ENCODE results near the gene OXSR1.

OXSR1 gene

DNA sequence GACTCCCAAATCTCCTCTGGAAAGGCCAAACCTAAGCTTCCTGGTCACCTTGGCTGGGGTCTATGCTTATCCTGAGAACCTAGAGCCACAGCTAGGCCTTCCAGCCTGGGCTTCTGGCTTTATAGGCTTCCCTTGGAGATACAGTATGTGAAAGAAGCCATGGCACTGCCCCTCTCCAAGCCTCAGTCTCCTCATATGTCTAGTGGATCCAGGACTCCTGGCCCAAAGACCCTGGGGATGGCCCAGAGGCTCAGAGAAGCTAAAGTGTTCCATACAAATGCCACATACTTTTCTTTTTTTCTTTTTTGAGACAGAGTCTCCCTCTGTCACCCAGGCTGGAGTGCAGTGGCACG, 37.1 kb upstream of the OXSR1 start:
- Histone ChIP-seq H3K4me2 (ENCODE audit: low read length) (no peak overlapping the region), H3K4me1 (no peaks in the 10 kb centered on the region), H3K9me3 (ENCODE audit: control insufficient read depth, low read length) (no peaks in the 10 kb centered on the region), H3K79me2 (no peaks in the 10 kb centered on the region), H3K27ac (no peak overlapping the region), H3K4me3 (ENCODE audit: low read depth, low read length) (no peak overlapping the region), H3K9ac (no peak overlapping the region), H3K36me3 (ENCODE audit: control insufficient read depth, insufficient read depth, low read length) (no peaks in the 10 kb centered on the region), H3K27me3 (ENCODE audit: control insufficient read depth, insufficient read depth, low read length) (no peaks in the 10 kb centered on the region), H2AFZ (no peak overlapping the region)
- TF ChIP-seq, protein P1, sequence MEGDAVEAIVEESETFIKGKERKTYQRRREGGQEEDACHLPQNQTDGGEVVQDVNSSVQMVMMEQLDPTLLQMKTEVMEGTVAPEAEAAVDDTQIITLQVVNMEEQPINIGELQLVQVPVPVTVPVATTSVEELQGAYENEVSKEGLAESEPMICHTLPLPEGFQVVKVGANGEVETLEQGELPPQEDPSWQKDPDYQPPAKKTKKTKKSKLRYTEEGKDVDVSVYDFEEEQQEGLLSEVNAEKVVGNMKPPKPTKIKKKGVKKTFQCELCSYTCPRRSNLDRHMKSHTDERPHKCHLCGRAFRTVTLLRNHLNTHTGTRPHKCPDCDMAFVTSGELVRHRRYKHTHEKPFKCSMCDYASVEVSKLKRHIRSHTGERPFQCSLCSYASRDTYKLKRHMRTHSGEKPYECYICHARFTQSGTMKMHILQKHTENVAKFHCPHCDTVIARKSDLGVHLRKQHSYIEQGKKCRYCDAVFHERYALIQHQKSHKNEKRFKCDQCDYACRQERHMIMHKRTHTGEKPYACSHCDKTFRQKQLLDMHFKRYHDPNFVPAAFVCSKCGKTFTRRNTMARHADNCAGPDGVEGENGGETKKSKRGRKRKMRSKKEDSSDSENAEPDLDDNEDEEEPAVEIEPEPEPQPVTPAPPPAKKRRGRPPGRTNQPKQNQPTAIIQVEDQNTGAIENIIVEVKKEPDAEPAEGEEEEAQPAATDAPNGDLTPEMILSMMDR (IDR thresholded peaks at IDR 0.05), result no peak

GRCh38 chr3:38129058-38129457, 36.3 kb upstream of the OXSR1 start:
- TF ChIP-seq, protein P1 (IDR thresholded peaks at IDR 0.05), result no peak

GRCh38 chr3:38130631-38131065, 34.7 kb upstream of the OXSR1 start:
- Histone ChIP-seq H3K4me2 (ENCODE audit: low read length) (no peak overlapping the region), H3K4me3 (ENCODE audit: low read depth, low read length) (no peak overlapping the region), H3K4me1 (peaks cover 8% of the 10 kb centered on the region), H3K79me2 (peaks cover 8% of the 10 kb centered on the region), H3K9me3 (ENCODE audit: control insufficient read depth, low read length) (no peaks in the 10 kb centered on the region), H3K9ac (no peak overlapping the region), H2AFZ (no peak overlapping the region), H3K27me3 (ENCODE audit: control insufficient read depth, insufficient read depth, low read length) (no peaks in the 10 kb centered on the region), H3K27ac (no peak overlapping the region), H3K36me3 (ENCODE audit: control insufficient read depth, insufficient read depth, low read length) (no peaks in the 10 kb centered on the region)
- TF ChIP-seq, protein P1 (IDR thresholded peaks at IDR 0.05), result no peak

More at GRCh38 chr3:38129058-38129457, 36.3 kb upstream of the OXSR1 start:
- H3K79me2 ChIP-seq, result no peaks in the 10 kb centered on the region
- H3K36me3 ChIP-seq (ENCODE audit: control insufficient read depth, insufficient read depth, low read length), result no peaks in the 10 kb centered on the region
- no peak overlapping the region for H3K4me2 ChIP-seq (ENCODE audit: low read length)
- no peak overlapping the region for H3K4me3 ChIP-seq (ENCODE audit: low read depth, low read length)
- H3K9ac ChIP-seq, result no peak overlapping the region
- no peak overlapping the region for H2AFZ ChIP-seq
- H3K9me3 ChIP-seq (ENCODE audit: control insufficient read depth, low read length), result no peaks in the 10 kb centered on the region
- H3K4me1 ChIP-seq, result no peaks in the 10 kb centered on the region
- H3K27ac ChIP-seq, result no peak overlapping the region
- no peaks in the 10 kb centered on the region for H3K27me3 ChIP-seq (ENCODE audit: control insufficient read depth, insufficient read depth, low read length)

GRCh38 chr3:38131621-38132369, 33.5 kb upstream of the OXSR1 start:
- Histone ChIP-seq H3K4me1 (peaks cover 10% of the 10 kb centered on the region), H2AFZ (no peak overlapping the region), H3K36me3 (ENCODE audit: control insufficient read depth, insufficient read depth, low read length) (no peaks in the 10 kb centered on the region), H3K4me3 (ENCODE audit: low read depth, low read length) (no peak overlapping the region), H3K79me2 (peaks cover 16% of the 10 kb centered on the region), H3K27me3 (ENCODE audit: control insufficient read depth, insufficient read depth, low read length) (no peaks in the 10 kb centered on the region), H3K4me2 (ENCODE audit: low read length) (no peak overlapping the region), H3K27ac (no peak overlapping the region), H3K9ac (no peak overlapping the region), H3K9me3 (ENCODE audit: control insufficient read depth, low read length) (no peaks in the 10 kb centered on the region)
- TF ChIP-seq, protein P1 (IDR thresholded peaks at IDR 0.05), result no peak

DNA sequence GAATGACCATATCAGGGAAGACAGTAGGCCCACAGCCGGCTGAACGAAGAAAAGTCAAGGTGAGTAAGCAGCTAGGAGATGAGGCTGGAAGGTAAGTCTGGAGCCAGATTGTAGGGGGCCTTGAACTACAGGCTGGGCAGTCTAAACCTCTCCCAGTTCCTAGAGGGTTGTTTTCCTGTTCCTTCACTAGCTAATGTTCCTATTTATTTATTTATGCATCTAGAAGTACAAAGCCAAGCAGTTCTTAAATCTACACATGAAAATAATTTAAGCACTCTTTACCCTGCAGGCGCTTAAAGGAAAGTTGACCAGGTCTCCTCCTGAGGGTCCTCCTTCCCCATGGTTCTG, 32.2 kb upstream of the OXSR1 start:
- Histone ChIP-seq H2AFZ (no peak overlapping the region), H3K79me2 (peaks cover 16% of the 10 kb centered on the region), H3K4me2 (ENCODE audit: low read length) (no peak overlapping the region), H3K27ac (no peak overlapping the region), H3K4me1 (peaks cover 13% of the 10 kb centered on the region), H3K4me3 (ENCODE audit: low read depth, low read length) (no peak overlapping the region), H3K9me3 (ENCODE audit: control insufficient read depth, low read length) (no peaks in the 10 kb centered on the region), H3K36me3 (ENCODE audit: control insufficient read depth, insufficient read depth, low read length) (no peaks in the 10 kb centered on the region), H3K27me3 (ENCODE audit: control insufficient read depth, insufficient read depth, low read length) (no peaks in the 10 kb centered on the region), H3K9ac (no peak overlapping the region)
- TF ChIP-seq, protein P1 (IDR thresholded peaks at IDR 0.05), result no peak

All from parathyroid adenoma (tissue), 2 donors.